Activated T-cell treated with anti-CD3 and anti-CD28 coated beads, Interleukin-2, amount 50 U/mL, for 4 hours (primary cell): ENCODE data around the gene GPRC5B. TPM values are rescaled to one million over a fixed set of nuclear protein-coding genes. Genes with fewer than 3 reads are reported as not detected.

ENCODE experiments used
- ATAC-seq, 2 donors: fragments of 200-7000 bp; cut with Tn5 transposase; one replicate each; pipeline ENCODE4 v1.10.0; 2021
- DNase-seq: peaks from one replicate; pipeline ENCODE4 v3.0.0-alpha.2; 2020
- H3K27me3 Mint-ChIP-seq: one replicate; pipeline ENCODE4 v1.8.0; 2021; ENCODE audit warnings: low read depth, mixed read lengths
- H3K36me3 Mint-ChIP-seq: one replicate; pipeline ENCODE4 v1.8.0; 2022; ENCODE audit warnings: mixed read lengths; ENCODE audit not compliant: insufficient read depth
- H3K4me1 Mint-ChIP-seq: one replicate; pipeline ENCODE4 v1.8.0; 2021; ENCODE audit warnings: low read depth, mixed read lengths
- H3K4me3 Mint-ChIP-seq: one replicate; pipeline ENCODE4 v1.8.0; 2021; ENCODE audit warnings: mild to moderate bottlenecking, moderate library complexity, mixed read lengths
- H3K9me3 Mint-ChIP-seq: one replicate; pipeline ENCODE4 v1.8.0; 2021; ENCODE audit warnings: mixed read lengths
- total RNA-seq, 3 donors: library from RNA; stranded (reverse); gene quantifications; one replicate each; pipeline ENCODE4 v1.2.1, GENCODE V29; 2021

Gene GPRC5B
- total RNA-seq, 3 donors from 2014 or later, result 0.27 to 0.66 (median 0.40) TPM

DNA sequence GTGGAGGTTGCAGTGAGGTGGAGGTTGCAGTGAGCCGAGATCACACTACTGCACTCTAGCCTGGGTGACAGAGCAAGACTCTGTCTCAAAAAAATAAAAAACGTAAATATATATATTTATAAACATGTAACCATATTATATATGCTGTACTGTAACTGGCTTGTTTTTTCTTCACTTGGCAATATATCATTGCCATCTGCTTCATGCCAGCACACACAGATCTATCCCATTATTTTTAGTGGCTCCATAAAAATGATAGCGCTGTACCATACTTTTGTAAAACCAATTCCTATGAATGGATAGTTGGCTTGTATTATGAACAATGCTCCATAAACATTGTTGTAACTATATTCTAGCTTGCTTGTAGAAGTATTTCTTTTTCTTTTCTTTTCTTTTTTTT lies 49.5 kb downstream of the GPRC5B start:
- peaks cover 2% of the 10 kb centered on the region for H3K27me3 Mint-ChIP-seq
- DNase-seq, result no peak
- ATAC-seq, result no peak
- no peak overlapping the region for H3K4me3 Mint-ChIP-seq
- H3K9me3 Mint-ChIP-seq, result no peaks in the 10 kb centered on the region
- H3K4me1 Mint-ChIP-seq, result no peaks in the 10 kb centered on the region
- no peaks in the 10 kb centered on the region for H3K36me3 Mint-ChIP-seq

DNA sequence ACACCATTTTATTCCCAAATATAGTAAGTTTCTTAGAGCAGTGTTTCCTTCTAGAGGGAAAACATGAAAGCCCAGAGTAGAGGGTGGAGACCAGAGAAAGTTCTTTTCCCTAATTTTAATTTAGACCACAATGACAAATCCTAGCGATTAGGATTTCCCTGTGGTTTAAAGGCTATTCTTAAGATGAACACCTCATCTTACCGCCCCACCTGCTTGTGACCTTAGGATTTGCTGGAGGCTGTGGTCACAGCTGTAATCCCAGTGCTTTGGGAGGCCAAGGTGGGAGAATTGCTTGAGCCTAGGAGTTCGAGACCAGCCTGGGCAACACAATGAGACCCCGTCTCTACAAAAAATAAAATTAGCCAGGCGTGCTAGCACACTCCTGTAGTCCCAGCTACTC lies 51.1 kb downstream of the GPRC5B start:
- no peaks in the 10 kb centered on the region for H3K9me3 Mint-ChIP-seq
- peaks cover 2% of the 10 kb centered on the region for H3K27me3 Mint-ChIP-seq
- no peak overlapping the region for H3K4me3 Mint-ChIP-seq
- DNase-seq (no peak), ATAC-seq (no peak)
- H3K36me3 Mint-ChIP-seq, result no peaks in the 10 kb centered on the region
- no peaks in the 10 kb centered on the region for H3K4me1 Mint-ChIP-seq

GRCh38 chr16:19833176-19833575 lies 51.5 kb downstream of the GPRC5B start:
- no peaks in the 10 kb centered on the region for H3K36me3 Mint-ChIP-seq
- no peak for DNase-seq
- no peak for ATAC-seq

GRCh38 chr16:19831678-19832077 lies 53.0 kb downstream of the GPRC5B start:
- H3K27me3 Mint-ChIP-seq, result no peaks in the 10 kb centered on the region
- no peaks in the 10 kb centered on the region for H3K9me3 Mint-ChIP-seq
- no peak overlapping the region for H3K4me3 Mint-ChIP-seq
- DNase-seq (no peak), ATAC-seq (no peak)
- no peaks in the 10 kb centered on the region for H3K4me1 Mint-ChIP-seq
- H3K36me3 Mint-ChIP-seq, result no peaks in the 10 kb centered on the region

More at GRCh38 chr16:19833176-19833575, 51.5 kb downstream of the GPRC5B start:
- Mint-ChIP-seq H3K9me3 (no peaks in the 10 kb centered on the region), H3K4me1 (no peaks in the 10 kb centered on the region), H3K27me3 (peaks cover 2% of the 10 kb centered on the region), H3K4me3 (no peak overlapping the region)

GRCh38 chr16:19830902-19831560 lies 53.6 kb downstream of the GPRC5B start:
- DNase-seq, result no peak
- no peaks in the 10 kb centered on the region for H3K4me1 Mint-ChIP-seq
- no peaks in the 10 kb centered on the region for H3K9me3 Mint-ChIP-seq
- H3K27me3 Mint-ChIP-seq, result no peaks in the 10 kb centered on the region
- no peak for ATAC-seq
- no peaks in the 10 kb centered on the region for H3K36me3 Mint-ChIP-seq
- no peak overlapping the region for H3K4me3 Mint-ChIP-seq

- Mint-ChIP-seq H3K9me3 (no peaks in the 10 kb centered on the region), H3K27me3 (no peaks in the 10 kb centered on the region), H3K36me3 (no peaks in the 10 kb centered on the region), H3K4me1 (no peaks in the 10 kb centered on the region), H3K4me3 (no peak overlapping the region)
- ATAC-seq (no peak), DNase-seq (no peak)
Observed at GRCh38 chr16:19829844-19830692, 54.6 kb downstream of the GPRC5B start.

GRCh38 chr16:19824216-19824615 lies 60.4 kb downstream of the GPRC5B start:
- DNase-seq (no peak), ATAC-seq (no peak)
- Mint-ChIP-seq H3K27me3 (no peaks in the 10 kb centered on the region), H3K9me3 (no peaks in the 10 kb centered on the region), H3K4me1 (no peaks in the 10 kb centered on the region), H3K4me3 (no peak overlapping the region), H3K36me3 (no peaks in the 10 kb centered on the region)

GRCh38 chr16:19823322-19823721 lies 61.3 kb downstream of the GPRC5B start:
- no peak for ATAC-seq
- Mint-ChIP-seq H3K27me3 (no peaks in the 10 kb centered on the region), H3K36me3 (no peaks in the 10 kb centered on the region), H3K4me1 (no peaks in the 10 kb centered on the region), H3K4me3 (no peak overlapping the region), H3K9me3 (no peaks in the 10 kb centered on the region)
- no peak for DNase-seq

DNA sequence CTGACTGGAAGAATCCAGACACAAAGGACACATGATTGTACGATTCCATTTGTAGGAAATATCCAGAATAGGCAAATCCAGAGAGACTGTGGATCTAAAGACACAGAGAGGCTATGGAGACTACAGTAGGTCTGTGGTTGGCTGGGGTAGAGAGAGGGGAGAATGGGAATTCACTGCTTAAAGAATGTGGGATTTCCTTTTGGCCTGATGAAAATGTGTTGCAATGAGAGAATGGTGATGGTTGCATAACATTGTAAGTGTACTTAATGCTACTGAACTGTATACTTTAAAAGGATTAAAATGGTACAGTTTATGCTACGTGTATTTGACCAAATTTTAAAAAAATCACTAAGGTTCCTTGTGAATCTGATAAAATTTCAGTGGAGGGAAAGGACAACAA lies 62.1 kb downstream of the GPRC5B start:
- ATAC-seq (no peak), DNase-seq (no peak)
- no peaks in the 10 kb centered on the region for H3K36me3 Mint-ChIP-seq
- no peaks in the 10 kb centered on the region for H3K27me3 Mint-ChIP-seq
- no peak overlapping the region for H3K4me3 Mint-ChIP-seq
- no peaks in the 10 kb centered on the region for H3K9me3 Mint-ChIP-seq
- no peaks in the 10 kb centered on the region for H3K4me1 Mint-ChIP-seq

DNA sequence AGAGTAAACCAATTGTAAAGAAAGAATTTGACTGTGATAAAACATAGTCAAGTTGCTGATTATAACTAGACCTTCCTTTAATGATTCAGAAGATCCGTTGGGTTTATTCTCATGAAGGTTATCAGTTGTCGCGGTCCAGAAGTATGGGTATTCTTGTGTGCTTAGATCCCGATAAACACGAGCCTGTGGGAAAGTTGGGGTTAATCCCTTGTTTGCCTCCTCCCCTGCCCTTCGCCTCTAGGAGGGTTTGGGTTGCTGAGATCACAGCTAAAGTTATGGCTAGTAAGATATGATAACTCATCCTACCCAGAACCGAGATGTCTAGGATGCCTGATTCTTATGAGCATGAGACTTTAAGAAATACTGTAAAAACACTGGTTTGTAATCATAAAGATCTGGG lies 66.8 kb downstream of the GPRC5B start:
- ATAC-seq (no peak), DNase-seq (no peak)
- Mint-ChIP-seq H3K4me1 (no peaks in the 10 kb centered on the region), H3K36me3 (no peaks in the 10 kb centered on the region), H3K27me3 (no peaks in the 10 kb centered on the region), H3K4me3 (no peak overlapping the region), H3K9me3 (peaks cover 6% of the 10 kb centered on the region)

GRCh38 chr16:19817122-19817521 lies 67.5 kb downstream of the GPRC5B start:
- H3K9me3 Mint-ChIP-seq, result peaks cover 13% of the 10 kb centered on the region
- no peaks in the 10 kb centered on the region for H3K27me3 Mint-ChIP-seq
- DNase-seq (no peak), ATAC-seq (no peak)
- H3K4me3 Mint-ChIP-seq, result no peak overlapping the region
- H3K4me1 Mint-ChIP-seq, result no peaks in the 10 kb centered on the region
- no peaks in the 10 kb centered on the region for H3K36me3 Mint-ChIP-seq

DNA sequence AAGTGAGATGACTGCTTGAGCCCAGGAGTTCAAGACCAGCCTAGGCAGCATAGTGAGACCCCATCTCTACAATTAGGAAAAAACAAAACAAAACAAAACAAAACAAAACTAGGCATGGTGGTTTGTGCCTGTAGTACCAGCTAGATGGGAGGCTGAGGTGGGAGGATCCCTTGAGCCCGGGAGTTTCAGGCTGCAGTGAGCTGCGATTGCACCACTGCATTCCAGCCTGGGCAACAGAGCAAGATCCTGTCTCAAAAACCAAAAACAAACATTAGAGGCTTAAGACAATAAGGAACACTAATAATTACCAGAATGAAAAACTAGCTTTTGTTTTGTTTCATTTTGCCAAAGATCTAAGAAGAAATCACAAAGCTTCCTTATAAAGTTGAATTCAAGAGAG lies 69.2 kb downstream of the GPRC5B start:
- ATAC-seq, result no peak
- no peaks in the 10 kb centered on the region for H3K36me3 Mint-ChIP-seq
- H3K9me3 Mint-ChIP-seq, result peaks cover 13% of the 10 kb centered on the region
- no peaks in the 10 kb centered on the region for H3K27me3 Mint-ChIP-seq
- DNase-seq, result no peak
- no peak overlapping the region for H3K4me3 Mint-ChIP-seq
- no peaks in the 10 kb centered on the region for H3K4me1 Mint-ChIP-seq

DNA sequence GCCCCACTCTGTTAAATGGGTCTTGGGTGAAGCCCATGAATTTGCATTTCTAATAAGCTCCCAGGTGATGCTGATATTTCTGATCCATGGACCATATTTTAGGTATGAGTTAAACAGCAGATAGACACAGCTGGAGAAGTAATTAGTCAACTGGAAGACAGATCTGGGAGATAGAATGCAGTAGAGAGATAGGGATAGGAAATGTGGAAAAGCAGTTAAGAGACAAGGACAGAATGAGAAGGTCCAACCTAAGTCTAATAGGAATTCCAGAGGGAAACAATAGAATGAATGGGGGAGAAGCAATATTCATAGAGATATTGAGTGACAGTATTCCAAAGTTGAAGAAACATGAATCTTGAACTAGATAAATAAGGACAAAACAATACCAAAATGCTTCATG lies 71.7 kb downstream of the GPRC5B start:
- Mint-ChIP-seq H3K4me3 (no peak overlapping the region), H3K27me3 (no peaks in the 10 kb centered on the region), H3K4me1 (peaks cover 5% of the 10 kb centered on the region), H3K36me3 (no peaks in the 10 kb centered on the region), H3K9me3 (peaks cover 13% of the 10 kb centered on the region)
- no peak for ATAC-seq
- DNase-seq, result no peak

GRCh38 chr16:19810817-19811731 lies 73.6 kb downstream of the GPRC5B start:
- peaks cover 13% of the 10 kb centered on the region for H3K9me3 Mint-ChIP-seq

More at GRCh38 chr16:19810817-19811731, 73.6 kb downstream of the GPRC5B start:
- H3K36me3 Mint-ChIP-seq, result no peaks in the 10 kb centered on the region
- DNase-seq (no peak), ATAC-seq (no peak)
- H3K4me3 Mint-ChIP-seq, result no peak overlapping the region
- H3K27me3 Mint-ChIP-seq, result no peaks in the 10 kb centered on the region
- H3K4me1 Mint-ChIP-seq, result peaks cover 5% of the 10 kb centered on the region
